K562 (cell line): ENCODE data around the gene TMC6. TPM values are rescaled to one million over a fixed set of nuclear protein-coding genes. Genes with fewer than 3 reads are reported as not detected.

Experiments used
- ATAC-seq: fragments of 200-7000 bp; cut with Tn5 transposase; 3 replicates; pipeline ENCODE4 v1.9.1; 2020; ENCODE audit warnings: moderate library complexity
- BruUV-seq: library from RNA; stranded (reverse); fragments of 400-500 nt; replicated peaks from 2 replicates; lab custom pipeline; 2021; lab: Mats Ljungman, UMichigan
- CTCF ChIA-PET: fragments of 300-600 bp; formaldehyde crosslinking; extraction: SDS; loops from one replicate; lab custom pipeline; 2021; ENCODE audit warnings: low intra/inter-chr PET ratio; lab: Yijun Ruan, JAX
- POLR2A ChIA-PET: fragments of 300-600, 350-650 bp; sonication (Branson Sonifier 250); formaldehyde crosslinking; extraction: SDS; loops from one replicate; lab custom pipeline; 2021; ENCODE audit warnings: antibody characterized with exemption, inconsistent platforms; lab: Yijun Ruan, JAX
- DNase-seq, 4 experiments: peaks; one replicate each; pipeline versions ENCODE4 v3.0.0 to v3.0.0-alpha.2; 2011 to 2018; ENCODE audit warnings: low spot score in 3 of 4, mixed read lengths in 3 of 4; ENCODE audit errors: extremely low read depth in 1 of 4
- FAIRE-seq: peaks from 2 replicates; lab custom pipeline; 2011; peaks lifted over from hg19 to GRCh38; lab: Jason Lieb, UNC
- H2AFZ ChIP-seq: 2 replicates; pipeline ENCODE4 v1.6.0; 2011; ENCODE audit warnings: low read depth, low read length, control low read depth, inconsistent platforms
- H3K27ac ChIP-seq: fragments of 200-600 bp; 3 replicates; pipeline ENCODE4 v1.8.0; 2011; ENCODE audit warnings: low read depth, mild to moderate bottlenecking, control low read depth, inconsistent platforms, low read length, moderate library complexity, mixed read lengths; ENCODE audit errors: extremely low read depth
- H3K27me3 ChIP-seq, 2 experiments: fragments of 300-600 bp in 1 of 2; 2 replicates in 1 of 2; 3 replicates in 1 of 2; pipeline versions ENCODE4 v1.6.0 to v1.8.0; 2011; ENCODE audit warnings: inconsistent platforms in 2 of 2, low read length in 2 of 2, mild to moderate bottlenecking in 1 of 2, mixed read lengths in 1 of 2, moderate library complexity in 1 of 2; ENCODE audit not compliant: control insufficient read depth in 2 of 2, insufficient read depth in 2 of 2
- H3K36me3 ChIP-seq: fragments of 300-600 bp; 3 replicates; pipeline ENCODE4 v1.8.0; 2011; ENCODE audit warnings: mild to moderate bottlenecking, low read length, inconsistent platforms; ENCODE audit not compliant: control insufficient read depth, insufficient read depth
- H3K4me1 ChIP-seq, 2 experiments: fragments of 200-600 bp in 1 of 2; replicated peaks in 1 of 2; 2 replicates in 1 of 2; 3 replicates in 1 of 2; pipeline versions ENCODE4 v1.5.1 to v1.8.0; 2011; ENCODE audit warnings: inconsistent platforms in 2 of 2, low read length in 2 of 2, mild to moderate bottlenecking in 1 of 2, mixed read lengths in 1 of 2, moderate library complexity in 1 of 2; ENCODE audit not compliant: control insufficient read depth in 2 of 2, insufficient read depth in 2 of 2
- H3K4me2 ChIP-seq: 2 replicates; pipeline ENCODE4 v1.6.1; 2011; ENCODE audit warnings: low read length, control low read depth, inconsistent platforms, mixed read lengths; ENCODE audit not compliant: insufficient read depth
- H3K4me3 ChIP-seq: fragments of 200-600 bp; sonication (generic), shearing (Covaris generic); 2 replicates; pipeline ENCODE4 v1.5.1; 2016; ENCODE audit warnings: control low read depth, inconsistent platforms
- H3K79me2 ChIP-seq: fragments of 200-600 bp; 3 replicates; pipeline ENCODE4 v1.8.0; 2011; ENCODE audit warnings: low read length, inconsistent platforms; ENCODE audit not compliant: control insufficient read depth, insufficient read depth
- H3K9ac ChIP-seq, 2 experiments: 2 replicates each; pipeline versions ENCODE4 v1.6.0 to v1.6.1; 2011; ENCODE audit warnings: low read depth in 2 of 2, low read length in 2 of 2, control low read depth in 1 of 2, inconsistent platforms in 1 of 2, mild to moderate bottlenecking in 1 of 2, mixed read lengths in 1 of 2; ENCODE audit not compliant: insufficient read depth in 1 of 2
- H3K9me1 ChIP-seq: one replicate; pipeline ENCODE4 v1.6.0; 2011; ENCODE audit warnings: inconsistent platforms, mild to moderate bottlenecking, low read length, moderate library complexity; ENCODE audit not compliant: control insufficient read depth, insufficient read depth
- H3K9me3 ChIP-seq: replicated peaks from 2 replicates; pipeline ENCODE4 v1.5.1; 2011; ENCODE audit warnings: low read depth, low read length, inconsistent platforms; ENCODE audit not compliant: control insufficient read depth, insufficient read depth
- H4K20me1 ChIP-seq: replicated peaks from 2 replicates; pipeline ENCODE4 v1.6.1; 2011; ENCODE audit warnings: low read length, inconsistent platforms, mixed read lengths; ENCODE audit not compliant: control insufficient read depth, insufficient read depth
- ARHGAP35 ChIP-seq: fragments of 450-650 bp; IDR thresholded peaks from 2 replicates; pipeline ENCODE4 v1.6.1; 2018; ENCODE audit not compliant: partially characterized antibody
- FIP1L1 ChIP-seq: fragments of 200-400 bp; formaldehyde crosslinking; IDR thresholded peaks from 2 replicates; pipeline ENCODE4 v1.6.1; 2018; ENCODE audit warnings: mild to moderate bottlenecking, low read depth, low read length; ENCODE audit not compliant: poor library complexity, severe bottlenecking
- KLF13 ChIP-seq: fragments of 450-650 bp; IDR thresholded peaks from 2 replicates; pipeline ENCODE4 v1.6.1; 2016; ENCODE audit warnings: missing genetic modification characterization, low read depth, mild to moderate bottlenecking, missing compliant biosample characterization, moderate library complexity, borderline replicate concordance
- MNT ChIP-seq, 2 experiments: fragments of 450-650 bp; conservative IDR thresholded peaks; 2 replicates each; pipeline ENCODE4 v1.6.1; 2017; ENCODE audit warnings: mild to moderate bottlenecking in 2 of 2, moderate library complexity in 2 of 2
- NFYB ChIP-seq: IDR thresholded peaks from 2 replicates; pipeline ENCODE4 v1.6.1; 2011; ENCODE audit warnings: mild to moderate bottlenecking, moderate library complexity; ENCODE audit not compliant: insufficient read length; ENCODE audit errors: extremely low read depth
- REST ChIP-seq, 2 experiments: fragments of 450-650 bp; formaldehyde crosslinking in 1 of 2; IDR thresholded peaks; 2 replicates each; pipeline versions ENCODE4 v1.4.0 to v1.6.1; 2014 to 2020; ENCODE audit warnings: mild to moderate bottlenecking in 2 of 2, borderline replicate concordance in 1 of 2, low read depth in 1 of 2
- ZBTB17 ChIP-seq: fragments of 450-650 bp; formaldehyde crosslinking; IDR thresholded peaks from 2 replicates; pipeline ENCODE4 v1.4.0; 2020; ENCODE audit warnings: mild to moderate bottlenecking
- ZC3H4 ChIP-seq: sonication (generic); formaldehyde crosslinking; IDR thresholded peaks from 2 replicates; pipeline ENCODE4 v1.9.0; 2021; ENCODE audit warnings: missing genetic modification reagents, borderline replicate concordance
- ZNF384 ChIP-seq: IDR thresholded peaks from 2 replicates; pipeline ENCODE4 v1.6.1; 2012; ENCODE audit warnings: low read depth, low read length, improper control_type of control experiment
- WGBS: fragments of 100-300 bp; shearing (Covaris generic); methylation state at CpG from one replicate; pipeline ENCODE4 v1.1.6; 2016; ENCODE audit warnings: low coverage, mixed read lengths; ENCODE audit not compliant: insufficient coverage; ENCODE audit errors: missing lambda C conversion rate; 5-methylcytosine and 5-hydroxymethylcytosine counted together
- in situ Hi-C: fragments of 300-500 bp; cut with MboI; formaldehyde crosslinking; loops from 4 replicates; pipeline ENCODE4 v1.15.0; 2018; ENCODE audit warnings: inconsistent platforms, mixed read lengths
- intact Hi-C: fragments of 100-400 bp; cut with micrococcal nuclease; formaldehyde crosslinking; loops from 2 replicates; pipeline ENCODE4 v1.14.2; 2022
- polyA plus RNA-seq, 8 experiments: library from polyadenylated mRNA; depleted of rRNA in 4 of 8; stranded (reverse) in 5 of 8; unstranded in 3 of 8; fragments of >200 nt; fragmentation: Nextera tagmentation in 2 of 8; fragmentation: Illumina TruSeq in 1 of 8; extraction: Ambion mirVana in 2 of 8; extraction: Trizol in 1 of 8; gene quantifications; 2 replicates each; pipeline versions ENCODE4 v1.2.1 to v1.2.3, GENCODE V29; 2011 to 2014; ENCODE audit warnings: inconsistent platforms in 1 of 8, missing spikeins in 1 of 8
- total RNA-seq, 7 experiments: library from RNA; depleted of rRNA in 6 of 7; stranded (reverse); fragments of >200 nt in 6 of 7; fragmentation: Illumina TruSeq in 2 of 7; extraction: Trizol in 2 of 7; gene quantifications; 2 replicates each; pipeline versions ENCODE4 v1.2.1 to v1.2.3, GENCODE V29; 2011 to 2021; ENCODE audit warnings: low replicate concordance in 1 of 7

TMC6 gene
- total and polyA plus RNA-seq, 9 of the 15 experiments (the other 6 are each of a cell fraction or from before 2014, with no cell fraction given), result 4.1 to 351 (median 66.9) TPM

- peak overlapping the region; percentile 44 for H3K4me3 ChIP-seq
- no TSS peak for BruUV-seq
- H3K9ac ChIP-seq, result peak overlapping the region; percentile 56 to 93; a peak in 3 of 4 replicates
- CTCF ChIA-PET, result no interaction called here
- WGBS, result 7% methylated on average over 45 of the region's 58 CpGs
- intact Hi-C loops, result loop anchor here (1.0 to 5.0 kb wide), 2 partner anchors 12 to 37 kb away; partner anchors contain the start of gene TMC6
- POLR2A ChIA-PET, result interaction anchor here (0.6 to 3.3 kb wide), 12 partner anchors 10 to 105 kb away, joined by 3 to 23 read pairs (median 4); partner anchors contain the start of genes AFMID, TK1, TMC6 and TMC8
- no peaks in the 10 kb centered on the region for H3K9me3 ChIP-seq
- no peaks in the 10 kb centered on the region for H3K9me1 ChIP-seq
- in situ Hi-C loops, result no loop called here
- H2AFZ ChIP-seq, result peak overlapping the region; percentile 76
- peak; percentile 85 for ATAC-seq
- no peaks in the 10 kb centered on the region for H3K27me3 ChIP-seq
- FAIRE-seq, result peak; percentile 96
- DNase-seq, result peak; percentile 96 to 99 (median 98)
- no peaks in the 10 kb centered on the region for H3K36me3 ChIP-seq
- peak overlapping the region; percentile 80 for H3K4me2 ChIP-seq
- H3K27ac ChIP-seq, result peak overlapping the region; percentile 79
- no peaks in the 10 kb centered on the region for H4K20me1 ChIP-seq
- H3K4me1 ChIP-seq, result peaks cover 75 to 99% of the 10 kb centered on the region in 2 experiments
- peaks cover 12% of the 10 kb centered on the region; the same call in 2 of the 3 replicates for H3K79me2 ChIP-seq
- TF ChIP-seq ZNF384 (peak; percentile 86), NFYB (no peak), ARHGAP35 (no peak), KLF13 (tag) (0 out of 2 replicates have a peak, but pooled peaks have one; percentile 28), ZC3H4 (CRISPR knock-in tag) (no peak), ZBTB17 (0 out of 2 replicates have a peak, but pooled peaks have one; percentile 28), REST (IDR thresholded peaks at IDR 0.05; ENCODE audit: borderline replicate concordance) (no peak), REST (CRISPR knock-in tag; IDR thresholded peaks at IDR 0.05; ENCODE audit: low read depth) (peak; percentile 67), FIP1L1 (peak; percentile 28), MNT (conservative IDR thresholded peaks at IDR 0.05) (peak; percentile 64 to 68; a peak in 3 of 4 replicates)
These were observed 11.9 kb upstream of the TMC6 start for GRCh38 chr17:78140169-78141051.
